Measurements from ENCODE around the gene MAST1.
A peak's percentile ranks its signal among the peaks of the same experiment; 100 is the strongest.
"Not testable (repeated sequence)": the region's sequence is repeated elsewhere in the genome, so short reads cannot be mapped to it uniquely, and the experiment has no call there.

The MAST1 gene

GRCh38 chr19:12913851-12914690 is 75.8 kb downstream of the MAST1 start:
- Histone ChIP-seq H2BK120ac (ENCODE audit: low read depth, low read length) (no peak overlapping the region), H3K36me3 (ENCODE audit: control insufficient read depth in 1 of 2, insufficient read depth in 2 of 2, low read depth in 1 of 2, low read length in 2 of 2) (no peaks in the 10 kb centered on the region), H3K9me3 (ENCODE audit: control insufficient read depth, low read length) (no peaks in the 10 kb centered on the region), H3K4me1 (ENCODE audit: control insufficient read depth, insufficient read depth, low read depth, low read length) (peaks cover 6% of the 10 kb centered on the region), H4K8ac (ENCODE audit: low read length) (peak overlapping the region; percentile 28), H2BK12ac (ENCODE audit: low read length in 2 of 2) (no peak overlapping the region), H3K18ac (ENCODE audit: low read depth in 1 of 2, low read length in 2 of 2) (no peak overlapping the region), H4K91ac (ENCODE audit: low read length) (no peak overlapping the region), H3K9ac (ENCODE audit: low read length) (no peak overlapping the region), H2AK5ac (ENCODE audit: low read length, severe bottlenecking) (no peak overlapping the region), H3K79me1 (replicated peaks; ENCODE audit: low read length, poor library complexity, severe bottlenecking) (no peaks in the 10 kb centered on the region), H3K27ac (ENCODE audit: low read length, poor library complexity, severe bottlenecking) (no peak overlapping the region), H2AFZ (ENCODE audit: low read depth, low read length) (no peak overlapping the region), H3K4me2 (ENCODE audit: low read length, poor library complexity, severe bottlenecking) (no peak overlapping the region), H3K27me3 (ENCODE audit: control insufficient read depth in 1 of 2, insufficient read depth in 1 of 2, low read length in 2 of 2) (peaks cover 0 to 4% of the 10 kb centered on the region in 2 experiments), H2BK15ac (ENCODE audit: low read depth, poor library complexity, severe bottlenecking) (no peak overlapping the region), H3K23ac (ENCODE audit: low read length in 2 of 2) (no peak overlapping the region), H3K4me3 (ENCODE audit: insufficient read depth in 1 of 2, low read depth in 1 of 2, low read length in 2 of 2) (no peak overlapping the region), H2BK5ac (ENCODE audit: low read depth, low read length, poor library complexity, severe bottlenecking) (no peak overlapping the region), H3K14ac (ENCODE audit: low read length in 2 of 2) (no peak overlapping the region), H3K4ac (ENCODE audit: low read depth in 1 of 2, low read length in 2 of 2) (no peak overlapping the region)
- WGBS: 91% methylated on average over 12 of the region's 12 CpGs
- no peak for DNase-seq

DNA sequence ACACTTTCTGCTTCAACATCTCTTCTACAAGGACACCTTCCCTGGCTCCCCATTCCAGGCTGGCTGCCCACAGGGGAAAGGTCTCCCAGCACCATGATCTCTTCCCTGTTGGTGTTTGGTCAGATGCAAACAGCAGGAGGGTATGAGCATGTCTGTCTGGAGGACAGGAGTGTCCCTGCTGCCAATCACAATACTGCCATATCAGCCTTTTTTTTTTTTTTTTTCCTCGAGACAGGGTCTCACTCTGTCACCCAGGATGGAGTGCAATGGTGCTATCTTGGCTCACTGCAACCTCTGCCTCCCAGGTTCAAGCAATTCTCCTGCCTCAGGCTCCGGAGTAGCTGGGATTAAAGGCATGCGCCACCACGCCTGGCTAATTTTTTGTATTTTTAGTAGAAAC is 77.5 kb downstream of the MAST1 start:
- not testable (repeated sequence) for DNase-seq; H2AK5ac ChIP-seq (ENCODE audit: low read length, severe bottlenecking); H3K27ac ChIP-seq (ENCODE audit: low read length, poor library complexity, severe bottlenecking); H3K4ac ChIP-seq (ENCODE audit: low read depth in 1 of 2, low read length in 2 of 2); H3K9ac ChIP-seq (ENCODE audit: low read length); H4K91ac ChIP-seq (ENCODE audit: low read length); H3K23ac ChIP-seq (ENCODE audit: low read length in 2 of 2); H2BK12ac ChIP-seq (ENCODE audit: low read length in 2 of 2); H4K8ac ChIP-seq (ENCODE audit: low read length); H2BK5ac ChIP-seq (ENCODE audit: low read depth, low read length, poor library complexity, severe bottlenecking); H2BK120ac ChIP-seq (ENCODE audit: low read depth, low read length); H2AFZ ChIP-seq (ENCODE audit: low read depth, low read length); H2BK15ac ChIP-seq (ENCODE audit: low read depth, poor library complexity, severe bottlenecking); H3K14ac ChIP-seq (ENCODE audit: low read length in 2 of 2); H3K27me3 ChIP-seq (ENCODE audit: control insufficient read depth in 1 of 2, insufficient read depth in 1 of 2, low read length in 2 of 2); H3K4me1 ChIP-seq (ENCODE audit: control insufficient read depth, insufficient read depth, low read depth, low read length); H3K79me1 ChIP-seq (replicated peaks; ENCODE audit: low read length, poor library complexity, severe bottlenecking); H3K18ac ChIP-seq (ENCODE audit: low read depth in 1 of 2, low read length in 2 of 2); H3K4me2 ChIP-seq (ENCODE audit: low read length, poor library complexity, severe bottlenecking); H3K9me3 ChIP-seq (ENCODE audit: control insufficient read depth, low read length); H3K4me3 ChIP-seq (ENCODE audit: insufficient read depth in 1 of 2, low read depth in 1 of 2, low read length in 2 of 2); H3K36me3 ChIP-seq (ENCODE audit: control insufficient read depth in 1 of 2, insufficient read depth in 2 of 2, low read depth in 1 of 2, low read length in 2 of 2)
- WGBS: 90% methylated on average over 3 of the region's 4 CpGs

DNA sequence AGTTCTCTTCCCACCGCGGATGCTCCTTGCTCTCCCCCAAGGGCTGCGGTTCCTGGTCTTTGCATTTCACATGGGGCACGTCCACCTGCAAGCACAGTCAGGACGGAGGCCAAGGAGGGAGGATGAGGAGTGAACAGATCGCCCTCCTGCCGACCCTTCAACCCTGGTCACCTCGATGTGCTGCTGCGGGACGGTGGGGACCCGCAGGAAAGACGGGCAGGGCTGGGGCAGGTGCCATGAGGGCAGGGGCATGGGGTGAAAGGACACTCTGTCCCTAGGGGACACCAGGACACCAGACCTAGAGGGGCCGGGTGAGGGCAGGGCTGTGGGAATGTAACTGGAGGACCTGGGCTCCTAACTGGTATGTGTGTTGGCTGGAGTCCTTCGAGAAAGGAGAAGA is 79.9 kb downstream of the MAST1 start:
- Histone ChIP-seq H3K79me1 (replicated peaks; ENCODE audit: low read length, poor library complexity, severe bottlenecking) (no peaks in the 10 kb centered on the region), H3K9me3 (ENCODE audit: control insufficient read depth, low read length) (no peaks in the 10 kb centered on the region), H3K27me3 (ENCODE audit: control insufficient read depth in 1 of 2, insufficient read depth in 1 of 2, low read length in 2 of 2) (no peaks in the 10 kb centered on the region), H2AK5ac (ENCODE audit: low read length, severe bottlenecking) (no peak overlapping the region), H3K18ac (ENCODE audit: low read depth in 1 of 2, low read length in 2 of 2) (no peak overlapping the region), H3K4me1 (ENCODE audit: control insufficient read depth, insufficient read depth, low read depth, low read length) (peaks cover 3% of the 10 kb centered on the region), H2AFZ (ENCODE audit: low read depth, low read length) (no peak overlapping the region), H2BK5ac (ENCODE audit: low read depth, low read length, poor library complexity, severe bottlenecking) (no peak overlapping the region), H3K4me2 (ENCODE audit: low read length, poor library complexity, severe bottlenecking) (no peak overlapping the region), H2BK120ac (ENCODE audit: low read depth, low read length) (no peak overlapping the region), H3K4ac (ENCODE audit: low read depth in 1 of 2, low read length in 2 of 2) (no peak overlapping the region), H3K9ac (ENCODE audit: low read length) (no peak overlapping the region), H3K23ac (ENCODE audit: low read length in 2 of 2) (no peak overlapping the region), H2BK12ac (ENCODE audit: low read length in 2 of 2) (no peak overlapping the region), H3K14ac (ENCODE audit: low read length in 2 of 2) (no peak overlapping the region), H3K36me3 (ENCODE audit: control insufficient read depth in 1 of 2, insufficient read depth in 2 of 2, low read depth in 1 of 2, low read length in 2 of 2) (peaks cover 11 to 17% of the 10 kb centered on the region in 2 experiments), H4K8ac (ENCODE audit: low read length) (no peak overlapping the region), H4K91ac (ENCODE audit: low read length) (no peak overlapping the region), H2BK15ac (ENCODE audit: low read depth, poor library complexity, severe bottlenecking) (no peak overlapping the region), H3K27ac (ENCODE audit: low read length, poor library complexity, severe bottlenecking) (no peak overlapping the region), H3K4me3 (ENCODE audit: insufficient read depth in 1 of 2, low read depth in 1 of 2, low read length in 2 of 2) (no peak overlapping the region)
- WGBS: 95% methylated on average over 14 of the region's 14 CpGs
- DNase-seq: no peak

DNA sequence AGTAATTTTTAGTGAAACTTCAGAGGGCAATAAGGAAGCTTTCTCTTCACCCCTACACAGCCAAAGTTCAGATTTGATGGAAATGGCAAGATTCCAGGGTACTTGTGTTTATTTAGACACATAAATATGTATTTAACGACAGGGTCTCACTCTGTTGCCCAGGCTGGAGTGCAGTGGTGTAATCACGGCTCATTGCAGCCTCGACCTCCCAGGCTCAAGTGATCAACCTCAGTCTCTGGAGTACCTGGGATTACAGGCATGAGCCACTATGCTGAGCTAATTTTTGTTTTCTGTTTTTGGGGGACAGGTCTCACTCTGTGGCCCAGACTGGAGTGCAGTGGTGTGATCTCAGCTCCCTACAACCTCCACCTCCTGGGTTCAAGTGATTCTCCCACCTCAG is 82.7 kb downstream of the MAST1 start:
- no peak overlapping the region for H3K9ac ChIP-seq (ENCODE audit: low read length)
- H3K18ac ChIP-seq (ENCODE audit: low read depth in 1 of 2, low read length in 2 of 2): no peak overlapping the region
- H2AK5ac ChIP-seq (ENCODE audit: low read length, severe bottlenecking): no peak overlapping the region
- H3K23ac ChIP-seq (ENCODE audit: low read length in 2 of 2): no peak overlapping the region
- H2BK120ac ChIP-seq (ENCODE audit: low read depth, low read length): no peak overlapping the region
- DNase-seq: no peak
- H3K4me1 ChIP-seq (ENCODE audit: control insufficient read depth, insufficient read depth, low read depth, low read length): peaks cover 3% of the 10 kb centered on the region
- H3K9me3 ChIP-seq (ENCODE audit: control insufficient read depth, low read length): no peaks in the 10 kb centered on the region
- H3K14ac ChIP-seq (ENCODE audit: low read length in 2 of 2): no peak overlapping the region
- WGBS: 84% methylated on average over 3 of the region's 3 CpGs
- H2BK12ac ChIP-seq (ENCODE audit: low read length in 2 of 2): no peak overlapping the region
- H3K79me1 ChIP-seq (replicated peaks; ENCODE audit: low read length, poor library complexity, severe bottlenecking): peaks cover 8% of the 10 kb centered on the region
- H4K8ac ChIP-seq (ENCODE audit: low read length): no peak overlapping the region
- H2BK15ac ChIP-seq (ENCODE audit: low read depth, poor library complexity, severe bottlenecking): no peak overlapping the region
- H4K91ac ChIP-seq (ENCODE audit: low read length): no peak overlapping the region
- no peak overlapping the region for H2BK5ac ChIP-seq (ENCODE audit: low read depth, low read length, poor library complexity, severe bottlenecking)
- H3K27me3 ChIP-seq (ENCODE audit: control insufficient read depth in 1 of 2, insufficient read depth in 1 of 2, low read length in 2 of 2): no peaks in the 10 kb centered on the region
- H3K4ac ChIP-seq (ENCODE audit: low read depth in 1 of 2, low read length in 2 of 2): no peak overlapping the region
- no peak overlapping the region for H3K4me2 ChIP-seq (ENCODE audit: low read length, poor library complexity, severe bottlenecking)
- no peak overlapping the region for H2AFZ ChIP-seq (ENCODE audit: low read depth, low read length)
- H3K4me3 ChIP-seq (ENCODE audit: insufficient read depth in 1 of 2, low read depth in 1 of 2, low read length in 2 of 2): no peak overlapping the region
- no peak overlapping the region for H3K27ac ChIP-seq (ENCODE audit: low read length, poor library complexity, severe bottlenecking)
- peaks cover 33 to 43% of the 10 kb centered on the region in 2 experiments for H3K36me3 ChIP-seq (ENCODE audit: control insufficient read depth in 1 of 2, insufficient read depth in 2 of 2, low read depth in 1 of 2, low read length in 2 of 2)
